Activated gamma-delta T cell treated with anti-CD3 and anti-CD28 coated beads, Interleukin-2, amount 50 U/mL, for 16 hours (primary cell): ENCODE results near the gene NAP1L1.

Source experiments
- DNase-seq: peaks from one replicate; pipeline ENCODE4 v3.0.0-alpha.2; 2020; ENCODE audit warnings: low read depth

NAP1L1 gene

GRCh38 chr12:76084863-76085519 is 506 bp upstream of the NAP1L1 start:
- no peak for DNase-seq

DNA sequence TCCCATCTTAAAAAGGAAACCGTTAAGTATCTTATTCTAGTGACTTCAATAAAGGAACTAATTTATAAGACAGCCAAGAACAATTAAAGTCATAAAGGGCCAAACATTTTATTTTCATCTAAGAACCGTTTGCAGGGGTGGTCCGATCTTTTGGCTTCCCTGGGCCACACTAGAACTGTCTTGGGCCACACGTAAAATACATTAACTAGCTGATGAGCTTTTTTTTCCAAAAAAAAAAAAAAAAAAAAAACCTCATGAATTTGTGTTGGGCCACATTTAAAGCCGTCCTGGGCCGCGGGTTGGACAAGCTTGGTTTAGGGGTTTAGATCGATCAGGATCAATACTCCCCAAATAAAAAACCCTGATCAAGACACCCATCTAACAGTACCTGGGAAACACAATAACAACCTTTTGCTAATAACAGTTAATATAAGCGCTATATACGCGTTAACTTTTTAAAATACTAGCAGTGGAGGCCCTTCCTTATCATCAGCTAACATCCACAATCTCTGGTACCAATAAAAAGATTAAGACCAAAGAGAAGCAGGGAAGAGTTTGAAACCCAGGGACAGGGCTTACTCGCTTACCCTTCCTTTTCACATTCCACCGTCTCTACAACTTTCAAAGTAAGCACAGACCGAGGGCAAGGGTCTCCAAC is 1.1 kb downstream of the NAP1L1 start:
- no peak for DNase-seq

GRCh38 chr12:76081909-76082308 is 2.6 kb downstream of the NAP1L1 start:
- DNase-seq, result no peak

GRCh38 chr12:76080729-76081415 is 3.6 kb downstream of the NAP1L1 start:
- DNase-seq, result no peak

- no peak for DNase-seq
These were observed 4.3 kb downstream of the NAP1L1 start for GRCh38 chr12:76080017-76080728.

DNA sequence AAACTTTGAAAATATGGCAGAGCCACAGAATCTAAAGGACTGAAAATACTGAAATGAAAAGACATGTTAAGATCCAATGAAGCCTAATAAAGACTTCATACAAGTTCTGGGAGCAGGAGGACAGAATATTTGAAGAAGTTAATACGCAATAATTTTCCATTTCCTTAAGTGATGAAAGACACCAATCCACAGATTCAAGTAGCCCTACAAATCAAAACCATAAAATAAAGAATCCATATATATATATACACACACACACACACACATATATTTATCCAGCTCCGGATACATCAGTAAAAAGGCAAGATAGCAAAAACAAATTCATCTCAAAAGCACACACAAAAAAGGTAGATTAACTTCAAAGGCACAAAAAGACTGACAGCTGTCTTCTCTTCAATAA is 5.7 kb downstream of the NAP1L1 start:
- DNase-seq, result no peak

DNA sequence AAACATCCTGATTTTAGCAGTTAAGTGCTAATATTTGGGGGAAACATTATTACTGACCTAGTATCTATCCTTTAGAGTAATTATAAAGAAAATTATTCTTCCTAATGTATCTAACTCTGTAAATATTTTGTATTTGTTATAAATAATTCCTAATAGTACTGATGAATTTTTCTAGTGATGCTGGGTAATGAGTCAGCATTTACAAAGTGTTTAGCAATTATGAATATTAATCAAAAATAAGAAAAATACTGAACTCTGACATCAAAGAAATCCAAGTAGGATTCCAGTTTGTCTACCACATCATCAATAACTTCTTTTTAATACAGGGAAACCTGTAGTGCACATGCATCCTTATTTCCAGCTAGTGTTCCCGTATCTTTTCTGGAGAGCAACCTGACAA is 9.0 kb downstream of the NAP1L1 start:
- no peak for DNase-seq

- no peak for DNase-seq
These were observed 9.7 kb downstream of the NAP1L1 start for GRCh38 chr12:76074701-76075336.

DNA sequence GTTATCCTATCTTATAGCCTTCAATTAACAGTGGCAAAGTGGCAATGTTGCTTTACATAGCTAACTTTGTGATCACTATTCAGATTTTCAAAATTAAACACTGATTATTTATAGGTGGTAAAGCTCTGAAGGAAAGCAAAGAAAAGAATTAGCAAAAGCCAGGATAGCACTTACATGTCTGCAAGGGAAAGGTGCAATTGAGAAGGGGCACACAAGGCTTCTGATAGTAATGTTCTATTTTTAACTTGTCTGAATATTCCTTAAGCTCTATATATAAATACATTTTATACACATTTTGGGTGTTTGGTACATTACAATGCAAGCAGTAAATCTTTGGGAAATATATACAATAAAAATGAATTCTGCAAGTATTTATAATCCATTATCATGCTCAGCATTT is 10.9 kb downstream of the NAP1L1 start:
- DNase-seq, result no peak

DNA sequence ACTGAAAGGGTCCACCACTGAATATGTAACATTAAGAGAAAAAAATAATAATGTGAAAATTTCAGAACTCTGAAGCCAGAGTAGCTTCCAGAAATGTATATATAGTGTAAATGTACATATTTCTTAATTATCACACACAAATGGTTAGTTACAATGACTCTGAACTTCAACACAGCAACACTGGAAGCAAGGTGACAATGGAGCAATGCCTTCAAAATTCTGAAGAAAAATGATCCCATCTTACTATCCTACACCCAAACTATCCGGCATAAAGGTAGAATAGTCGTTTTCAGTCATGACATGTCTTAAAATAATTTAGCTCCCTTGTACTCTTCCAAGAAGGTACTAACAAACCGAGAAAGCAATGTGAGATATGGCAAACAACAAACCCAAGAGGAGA is 11.9 kb downstream of the NAP1L1 start:
- no peak for DNase-seq

GRCh38 chr12:76069339-76069738 is 15.1 kb downstream of the NAP1L1 start:
- no peak for DNase-seq

DNA sequence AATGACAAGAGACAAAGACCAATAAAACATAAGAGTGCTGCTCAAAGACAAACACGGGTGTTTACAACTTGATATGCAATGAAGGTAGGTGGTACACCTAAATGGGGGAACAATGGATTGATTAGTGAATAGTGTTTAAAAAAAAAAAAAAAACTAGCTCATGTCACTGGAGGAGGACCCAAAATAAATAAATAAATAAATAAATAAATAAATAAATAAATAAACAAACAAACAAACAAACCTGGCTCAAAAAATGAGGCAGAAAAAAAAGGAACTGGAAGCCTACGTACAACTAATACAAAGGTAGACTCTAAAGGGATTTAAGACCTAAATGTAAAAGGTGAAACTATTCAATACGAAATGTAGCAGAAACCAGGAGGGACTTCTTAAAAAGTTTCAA is 18.6 kb downstream of the NAP1L1 start:
- no peak for DNase-seq

DNA sequence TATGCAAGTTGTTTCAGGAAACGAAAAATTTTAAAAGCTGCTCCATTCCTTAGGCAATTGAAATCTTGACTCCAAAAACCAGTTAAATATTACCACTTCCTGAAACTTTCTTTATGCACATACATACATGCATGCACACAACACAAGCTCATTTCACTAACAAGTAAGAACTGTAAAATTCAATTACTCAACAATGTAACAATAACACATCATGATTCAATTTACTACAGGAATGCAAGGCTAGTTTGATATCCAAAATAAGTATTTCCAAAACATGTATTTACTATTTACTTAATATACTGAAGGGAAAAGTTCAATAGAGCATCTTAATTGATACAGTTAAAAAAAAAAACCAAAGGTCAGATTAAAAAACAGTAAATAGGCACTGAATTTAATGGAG is 19.6 kb downstream of the NAP1L1 start:
- DNase-seq, result no peak

DNA sequence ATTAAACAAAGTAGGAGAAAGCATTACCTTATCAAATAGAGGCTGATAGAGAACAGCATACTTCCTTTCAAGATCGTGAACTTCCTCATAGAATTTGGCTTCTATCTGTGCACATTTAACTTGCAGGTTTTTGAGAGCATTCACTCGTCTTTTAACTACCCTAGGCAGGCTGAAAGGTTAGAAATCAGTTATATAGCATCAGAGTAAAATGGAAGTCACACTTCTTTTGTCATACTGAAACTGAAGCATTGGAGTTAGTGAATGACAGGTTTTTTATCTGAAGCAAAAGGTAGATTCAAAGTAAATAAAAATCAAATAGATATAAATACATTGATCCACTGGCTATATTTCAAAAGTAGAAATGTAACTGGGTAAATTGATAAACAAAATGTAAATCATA is 24.4 kb downstream of the NAP1L1 start:
- DNase-seq, result no peak

DNA sequence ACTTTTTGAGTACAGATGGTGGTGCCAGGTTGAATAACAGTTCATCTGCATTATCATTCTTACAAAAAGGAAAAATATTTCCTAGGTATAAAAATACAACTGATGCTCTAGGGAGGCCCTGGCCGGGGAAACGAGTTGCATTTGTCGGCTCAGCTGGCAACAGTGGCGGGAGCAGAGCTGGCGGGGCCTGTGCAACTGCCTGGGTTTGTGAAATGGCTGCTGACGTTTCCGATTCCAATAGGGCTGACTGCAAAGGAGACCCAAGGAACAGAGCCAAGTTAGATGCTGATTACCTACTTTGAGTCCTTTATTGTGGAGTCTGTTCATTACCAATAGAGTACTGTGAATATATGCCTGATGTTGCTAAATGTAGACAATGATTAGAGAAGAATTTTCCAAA is 27.2 kb downstream of the NAP1L1 start:
- no peak for DNase-seq

- no peak for DNase-seq
These were observed 29.1 kb downstream of the NAP1L1 start for GRCh38 chr12:76055393-76055792.

DNA sequence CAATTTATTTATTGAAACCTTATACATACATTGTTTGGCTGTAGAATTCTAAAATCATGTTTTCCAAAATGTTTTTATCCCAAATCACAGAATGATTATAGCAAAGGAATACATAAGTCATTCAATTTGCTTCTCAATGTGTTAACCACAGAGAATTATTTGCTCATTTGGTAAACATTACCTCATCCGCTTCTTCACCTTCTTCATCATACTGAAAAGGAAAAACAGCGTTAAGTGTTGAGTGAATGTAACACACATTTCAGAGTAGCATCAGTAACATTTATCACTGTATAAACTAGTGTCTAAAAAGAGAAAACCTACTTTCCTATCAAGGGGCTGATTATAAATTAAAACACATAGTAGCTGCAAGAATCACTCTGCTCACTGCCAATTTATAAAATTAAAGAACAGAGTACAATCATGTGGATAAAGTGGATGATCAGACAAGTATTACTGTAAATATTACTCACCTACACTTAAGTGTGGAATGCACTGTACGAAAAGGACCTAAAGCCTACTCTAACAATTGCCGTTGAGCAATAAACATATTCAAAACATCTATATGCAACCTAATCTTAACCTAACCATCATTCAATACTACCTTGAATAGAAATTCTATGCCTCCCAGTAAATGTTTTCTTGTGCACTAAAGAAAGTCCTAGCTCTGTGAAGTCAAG is 34.8 kb downstream of the NAP1L1 start:
- DNase-seq, result no peak

GRCh38 chr12:76047742-76048141 is 36.7 kb downstream of the NAP1L1 start:
- DNase-seq, result no peak

- no peak for DNase-seq
These were observed 37.4 kb downstream of the NAP1L1 start for GRCh38 chr12:76047060-76047459.

- DNase-seq, result no peak
These were observed 41.1 kb downstream of the NAP1L1 start for GRCh38 chr12:76043377-76043776.

- no peak for DNase-seq
These were observed 42.3 kb downstream of the NAP1L1 start for GRCh38 chr12:76042147-76042546.

GRCh38 chr12:76041406-76041805 is 43.1 kb downstream of the NAP1L1 start:
- no peak for DNase-seq
